SKM-1 treated with dmso at 0.1 percent for 144 hours (cell line): Measurements from ENCODE around the gene MEIS2.

ENCODE experiments used
- DNase-seq: peaks from one replicate; lab custom pipeline; 2025; ENCODE audit not compliant: unreplicated experiment; lab: John Stamatoyannopoulos, UW

The MEIS2 gene

GRCh38 chr15:37112971-37113670, 12.8 kb upstream of the MEIS2 start:
- DNase-seq: no peak

GRCh38 chr15:37112171-37112570, 11.8 kb upstream of the MEIS2 start:
- peak; percentile 17 for DNase-seq

GRCh38 chr15:37111427-37111717, 11.0 kb upstream of the MEIS2 start:
- no peak for DNase-seq

- DNase-seq: no peak
Measured at GRCh38 chr15:37109872-37110572, 9.7 kb upstream of the MEIS2 start.

- DNase-seq: no peak
Measured at GRCh38 chr15:37109168-37109871, 9.0 kb upstream of the MEIS2 start.

GRCh38 chr15:37108381-37109167, 8.2 kb upstream of the MEIS2 start:
- no peak for DNase-seq

- DNase-seq: no peak
Measured at GRCh38 chr15:37107744-37108380, 7.5 kb upstream of the MEIS2 start.

- no peak for DNase-seq
Measured at GRCh38 chr15:37107071-37107743, 6.9 kb upstream of the MEIS2 start.

- no peak for DNase-seq
Measured at GRCh38 chr15:37106490-37107001, 6.2 kb upstream of the MEIS2 start.

- no peak for DNase-seq
Measured at GRCh38 chr15:37105889-37106288, 5.5 kb upstream of the MEIS2 start.

GRCh38 chr15:37105029-37105428, 4.7 kb upstream of the MEIS2 start:
- no peak for DNase-seq

- no peak for DNase-seq
Measured at GRCh38 chr15:37104424-37104981, 4.2 kb upstream of the MEIS2 start.

- DNase-seq: no peak
Measured at GRCh38 chr15:37103475-37104423, 3.4 kb upstream of the MEIS2 start.

- no peak for DNase-seq
Measured at GRCh38 chr15:37103163-37103435, 2.8 kb upstream of the MEIS2 start.

- DNase-seq: no peak
Measured at GRCh38 chr15:37102305-37103162, 2.2 kb upstream of the MEIS2 start.

GRCh38 chr15:37101980-37102304, 1.6 kb upstream of the MEIS2 start:
- peak; percentile 60 for DNase-seq

GRCh38 chr15:37100966-37101215, 542 bp upstream of the MEIS2 start:
- peak; percentile 75 for DNase-seq

- DNase-seq: peak; percentile 14
Measured at GRCh38 chr15:37099319-37100108, 835 bp downstream of the MEIS2 start.
